ENCODE results near the gene POU6F2.

The POU6F2 gene

GRCh38 chr7:39414224-39415035 is 436.7 kb downstream of the POU6F2 start:
- DNase-seq: peak; percentile 62

GRCh38 chr7:39415091-39415787 is 437.5 kb downstream of the POU6F2 start:
- no peak for DNase-seq

- DNase-seq: no peak
Measured at GRCh38 chr7:39416866-39417265, 439.2 kb downstream of the POU6F2 start.

- DNase-seq: no peak
Measured at GRCh38 chr7:39417642-39418041, 439.9 kb downstream of the POU6F2 start.

GRCh38 chr7:39421251-39421650 is 443.5 kb downstream of the POU6F2 start:
- DNase-seq: no peak

- DNase-seq: no peak
Measured at GRCh38 chr7:39421661-39422060, 444.0 kb downstream of the POU6F2 start.

GRCh38 chr7:39428221-39428620 is 450.5 kb downstream of the POU6F2 start:
- no peak for DNase-seq

GRCh38 chr7:39429421-39429820 is 451.7 kb downstream of the POU6F2 start:
- DNase-seq: no peak

DNA sequence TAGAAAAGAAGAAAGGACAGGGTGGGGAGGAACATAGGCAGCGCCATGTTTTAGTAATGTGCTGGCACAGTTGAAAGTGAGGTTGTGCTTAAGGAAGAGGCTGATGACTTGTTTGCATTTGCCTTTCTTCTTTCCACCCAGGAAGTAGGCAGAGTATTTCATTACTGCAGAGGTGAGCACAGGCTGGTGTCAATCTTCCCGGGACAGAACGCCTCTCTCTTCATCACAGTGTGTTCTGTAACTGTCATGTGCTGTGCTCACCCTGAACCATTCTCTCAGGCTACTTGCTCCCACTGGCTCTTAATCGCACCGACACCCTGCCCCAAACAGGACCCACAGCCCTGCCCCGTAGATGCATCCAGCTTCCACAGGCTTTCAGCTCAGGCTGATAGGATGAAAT is 452.7 kb downstream of the POU6F2 start:
- no peak for DNase-seq

GRCh38 chr7:39430909-39431641 is 453.4 kb downstream of the POU6F2 start:
- DNase-seq: no peak

DNA sequence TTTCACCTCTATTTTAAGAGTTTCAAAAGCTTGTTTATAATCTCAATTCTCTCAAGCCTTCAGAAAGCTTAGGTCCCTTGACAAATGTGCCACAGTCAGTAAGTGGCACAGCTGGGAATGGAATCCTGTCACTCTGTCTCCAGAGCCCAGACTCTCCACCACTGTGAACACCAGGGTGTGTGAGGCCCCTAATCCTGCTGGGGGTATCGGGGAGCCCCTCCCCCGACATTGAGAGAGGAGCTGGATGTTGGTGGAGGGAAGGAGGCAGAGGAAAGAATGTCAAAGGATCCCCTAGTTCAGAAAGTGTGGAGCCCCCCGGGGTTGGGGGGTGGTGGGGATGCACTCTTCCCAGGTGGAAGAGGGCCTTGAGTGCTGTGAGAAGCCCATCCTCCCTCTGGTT is 454.7 kb downstream of the POU6F2 start:
- DNase-seq: no peak

DNA sequence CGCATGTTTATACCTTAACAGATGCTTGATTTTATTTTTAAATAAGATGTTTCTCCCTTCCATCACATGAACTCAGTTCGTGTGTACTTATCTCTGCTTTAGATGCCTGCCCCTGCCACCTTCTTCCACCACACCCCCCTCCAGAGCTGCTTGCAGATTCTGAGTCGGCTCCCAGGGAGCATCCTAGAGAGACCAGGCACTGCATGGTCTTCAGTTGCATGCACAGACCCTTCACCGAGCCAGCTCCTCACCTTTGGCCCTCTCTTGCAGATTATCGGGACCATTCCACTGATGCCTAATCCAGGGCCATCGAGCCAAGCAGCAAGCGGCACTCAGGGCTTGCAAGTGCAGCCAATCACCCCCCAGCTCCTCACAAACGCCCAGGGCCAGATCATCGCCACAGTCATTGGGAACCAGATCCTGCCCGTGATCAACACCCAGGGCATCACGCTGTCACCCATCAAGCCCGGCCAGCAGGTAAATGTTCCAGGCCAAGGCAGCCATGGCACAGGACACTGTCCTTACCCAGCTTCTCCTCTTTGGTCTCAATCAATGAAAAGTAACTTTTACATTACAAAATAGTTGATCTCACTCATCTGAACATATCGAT is 455.2 kb downstream of the POU6F2 start:
- no peak for DNase-seq

DNA sequence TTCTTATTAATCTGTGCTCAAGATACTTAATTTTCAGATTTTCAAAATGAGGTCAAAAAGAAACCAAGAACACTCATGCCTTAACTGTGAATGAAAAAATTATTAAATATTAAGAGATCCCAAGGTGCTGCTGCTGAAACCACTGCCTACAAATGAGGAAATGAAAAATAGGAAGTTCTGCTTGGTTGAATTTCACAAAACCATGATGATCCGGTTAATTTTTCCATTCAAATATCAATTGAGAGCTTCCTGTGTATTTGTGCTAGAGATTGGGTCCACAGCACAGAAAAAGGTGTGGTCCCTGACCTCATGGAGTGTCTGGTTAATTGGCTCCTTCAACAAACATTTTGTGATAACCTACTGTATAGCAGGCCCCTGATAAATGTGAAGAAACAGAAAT is 455.8 kb downstream of the POU6F2 start:
- no peak for DNase-seq

GRCh38 chr7:39434012-39434411 is 456.3 kb downstream of the POU6F2 start:
- no peak for DNase-seq

- DNase-seq: no peak
Measured at GRCh38 chr7:39446546-39446945, 468.8 kb downstream of the POU6F2 start.

DNA sequence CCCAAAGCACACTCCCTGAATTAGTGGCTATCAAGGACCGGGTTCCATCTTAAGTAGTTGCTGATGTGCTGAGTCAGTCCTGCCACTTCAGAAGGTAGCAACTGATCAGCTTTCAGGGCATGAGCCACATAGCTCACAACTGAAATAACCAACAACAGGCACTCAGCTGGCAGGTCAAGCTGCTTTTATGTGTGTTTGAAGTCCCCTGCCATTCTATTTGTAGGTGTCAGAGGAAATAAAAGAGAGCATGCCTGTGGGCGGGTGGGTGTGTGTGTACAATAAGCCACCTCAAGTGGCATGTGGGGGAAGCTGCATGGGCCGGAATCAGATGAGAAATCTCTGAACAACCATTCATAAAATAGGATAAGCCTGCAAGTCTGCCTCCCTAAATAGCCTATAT is 474.2 kb downstream of the POU6F2 start:
- DNase-seq: no peak

- DNase-seq: peak; percentile 66
Measured at GRCh38 chr7:39453743-39454355, 476.1 kb downstream of the POU6F2 start.

DNA sequence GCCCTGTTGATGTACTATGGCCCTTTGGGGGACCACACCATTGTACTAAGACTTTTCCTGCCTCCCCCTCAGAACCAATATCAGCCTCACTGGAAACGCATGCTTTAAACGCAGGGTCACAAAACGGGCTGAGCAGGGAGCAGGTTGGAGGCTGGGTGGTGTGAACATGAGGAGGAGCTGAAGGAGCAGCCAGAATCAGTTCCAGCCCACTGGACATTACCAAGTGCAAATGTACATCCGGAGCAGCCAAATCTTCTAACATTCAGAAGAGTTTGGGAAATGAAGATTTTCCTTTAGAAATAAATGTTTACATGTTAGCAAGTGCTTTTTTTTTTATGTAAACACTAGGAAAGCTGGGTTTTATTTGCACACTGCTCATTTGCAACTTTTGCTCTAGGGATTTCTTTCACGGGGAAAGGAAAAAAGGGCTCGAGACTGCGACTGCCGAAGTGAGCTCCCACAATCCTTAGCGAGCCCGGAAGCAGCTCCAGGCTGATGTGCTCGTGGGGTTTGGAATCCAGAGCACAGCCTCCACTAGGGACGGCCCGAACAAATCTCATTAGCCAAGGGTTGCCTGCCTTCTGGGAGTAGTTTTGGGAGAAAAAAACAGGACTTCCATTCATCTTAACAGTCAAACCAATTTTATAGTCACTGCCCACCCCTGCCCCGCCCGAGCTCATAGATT is 480.5 kb downstream of the POU6F2 start:
- DNase-seq: no peak

DNA sequence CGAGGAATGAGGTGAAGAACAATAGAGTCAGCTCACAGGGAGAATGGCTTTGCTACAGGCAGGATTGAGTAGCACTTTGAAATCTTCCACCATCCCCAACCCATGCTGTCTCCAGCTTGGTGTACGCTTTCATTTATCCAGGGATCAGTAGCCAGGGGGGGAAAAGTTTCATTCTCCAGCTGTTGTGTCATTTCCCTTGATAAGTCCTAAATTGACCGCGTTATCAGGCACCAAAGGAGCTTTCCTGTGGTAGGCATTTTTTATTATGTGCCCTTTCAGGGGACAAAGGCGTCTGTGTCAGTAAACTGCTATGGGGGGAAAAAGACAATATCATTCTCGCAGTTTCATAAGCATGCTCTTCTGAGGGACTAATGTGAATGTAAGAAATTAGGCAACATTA is 481.9 kb downstream of the POU6F2 start:
- DNase-seq: no peak

GRCh38 chr7:39460486-39460885 is 482.8 kb downstream of the POU6F2 start:
- no peak for DNase-seq

DNA sequence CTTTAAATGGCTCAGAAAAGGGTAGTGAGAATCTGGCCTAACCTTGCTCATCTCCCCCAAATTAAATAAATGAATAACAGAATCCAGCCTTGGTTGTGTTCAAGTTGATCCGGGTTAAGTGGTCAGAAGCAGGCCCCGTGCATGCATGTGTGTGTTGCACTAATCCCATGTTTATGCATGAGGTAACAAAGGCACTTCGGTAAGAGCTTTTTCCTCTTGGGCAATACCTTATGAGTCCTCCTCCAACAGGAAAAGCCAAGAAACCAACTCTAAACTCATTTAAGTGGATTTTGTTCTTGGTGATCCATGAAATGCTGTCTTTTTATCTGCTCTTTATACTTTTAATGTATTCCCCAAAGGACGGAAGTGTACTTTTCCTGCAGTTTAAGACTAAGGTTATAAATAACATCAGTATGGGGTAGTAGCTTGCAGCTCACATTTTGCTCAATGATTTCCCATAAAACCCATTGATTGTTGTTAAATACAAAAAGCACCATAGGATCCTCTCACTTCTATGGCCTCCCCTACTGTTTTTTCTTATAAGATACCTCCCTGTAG is 483.6 kb downstream of the POU6F2 start:
- DNase-seq: no peak

DNA sequence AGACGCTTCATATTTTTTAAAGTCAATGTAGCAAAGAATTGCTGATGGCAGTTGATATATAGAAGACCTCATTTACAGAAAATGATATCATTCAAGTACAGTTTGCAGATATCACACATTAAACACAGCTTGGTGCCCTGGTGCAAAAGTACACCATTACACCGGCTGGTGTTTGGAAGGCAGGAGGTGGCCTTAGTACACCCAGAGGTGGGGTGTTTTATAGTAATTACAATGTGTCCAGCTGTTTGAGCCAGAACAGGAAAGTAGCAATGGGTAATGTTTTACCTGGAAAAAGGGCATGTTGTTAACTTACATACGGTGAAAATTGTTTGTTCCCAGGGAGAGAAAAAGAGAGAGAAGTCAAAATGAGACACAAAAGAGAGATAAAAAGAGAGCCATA is 485.5 kb downstream of the POU6F2 start:
- DNase-seq: no peak
